ENCODE data around the gene FANCC.

DNA sequence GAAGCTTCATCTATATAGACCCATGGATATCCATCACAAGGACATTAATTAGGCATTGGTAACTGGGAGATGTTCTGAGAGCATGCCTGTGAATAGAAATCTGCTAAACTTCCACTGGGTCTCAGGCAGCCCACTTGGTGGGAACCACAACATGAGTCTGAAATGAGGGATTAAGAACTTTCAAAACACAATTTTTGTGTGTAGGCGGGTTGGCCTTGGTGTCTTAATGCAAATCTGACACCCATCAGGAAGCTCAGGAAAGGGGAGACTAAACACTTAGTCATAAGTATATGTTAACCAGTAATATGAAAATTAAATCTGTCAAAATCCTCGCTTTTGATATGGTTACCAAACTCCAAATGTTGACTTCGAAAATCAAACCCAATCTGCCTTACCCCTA, 113.2 kb downstream of the FANCC start:
- TF ChIP-seq SUZ12 (IDR thresholded peaks at IDR 0.05; ENCODE audit: extremely low read depth, insufficient read depth, insufficient read length) (no peak), YY1 (IDR thresholded peaks at IDR 0.05; ENCODE audit: insufficient read depth, insufficient read length) (no peak), ZNF274 (IDR thresholded peaks at IDR 0.05; ENCODE audit: low read depth, low read length) (no peak)
